Measurements from ENCODE around the gene FTO.

GRCh38 chr16:53920988-53921387 lies 217.0 kb downstream of the FTO start:
- TF ChIP-seq CTCF (IDR thresholded peaks at IDR 0.05) = no peak
- TF ChIP-seq POLR2A (IDR thresholded peaks at IDR 0.05) = no peak

Measured in testis (tissue), 2 donors.